Central memory CD8-positive, alpha-beta T cell (primary cell): ENCODE data around the gene ATP1B2.
A peak's percentile ranks its signal among the peaks of the same experiment; 100 is the strongest.

Source experiments
- ATAC-seq: fragments of 150-1000 bp; cut with Tn5 transposase; replicated peaks from 2 replicates; pipeline ENCODE4 v1.10.0; 2022; ENCODE audit warnings: mild to moderate bottlenecking, moderate FRiP score, moderate number of reproducible peaks; ENCODE audit not compliant: poor library complexity, severe bottlenecking; ENCODE audit errors: extremely low read depth
- DNase-seq, 2 donors: peaks; one replicate each; pipeline ENCODE4 v3.0.0; 2021; ENCODE audit warnings: low spot score in 2 of 2
- H3K27ac Mint-ChIP-seq: one replicate; pipeline ENCODE4 v1.8.0; 2022; ENCODE audit warnings: low read depth, mild to moderate bottlenecking, moderate library complexity, mixed read lengths
- H3K27me3 Mint-ChIP-seq: one replicate; pipeline ENCODE4 v1.8.0; 2022; ENCODE audit warnings: mixed read lengths
- H3K36me3 Mint-ChIP-seq: one replicate; pipeline ENCODE4 v1.8.0; 2022; ENCODE audit warnings: mild to moderate bottlenecking, moderate library complexity, mixed read lengths; ENCODE audit not compliant: insufficient read depth
- H3K4me1 Mint-ChIP-seq: one replicate; pipeline ENCODE4 v1.8.0; 2022; ENCODE audit warnings: mixed read lengths
- H3K4me3 Mint-ChIP-seq: one replicate; pipeline ENCODE4 v1.8.0; 2022; ENCODE audit warnings: mild to moderate bottlenecking, moderate library complexity, mixed read lengths
- H3K9me3 Mint-ChIP-seq: one replicate; pipeline ENCODE4 v1.8.0; 2022; ENCODE audit warnings: mixed read lengths

ATP1B2 gene

DNA sequence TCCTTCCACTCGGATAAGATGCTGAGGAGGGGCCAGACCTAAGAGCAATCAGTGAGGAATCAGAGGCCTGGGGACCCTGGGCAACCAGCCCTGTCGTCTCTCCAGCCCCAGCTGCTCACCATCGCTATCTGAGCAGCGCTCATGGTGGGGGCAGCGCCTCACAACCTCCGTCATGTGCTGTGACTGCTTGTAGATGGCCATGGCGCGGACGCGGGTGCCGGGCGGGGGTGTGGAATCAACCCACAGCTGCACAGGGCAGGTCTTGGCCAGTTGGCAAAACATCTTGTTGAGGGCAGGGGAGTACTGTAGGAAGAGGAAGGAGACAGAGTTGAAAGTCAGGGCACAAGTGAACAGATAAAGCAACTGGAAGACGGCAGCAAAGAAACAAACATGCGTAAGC, 24.2 kb downstream of the ATP1B2 start:
- Mint-ChIP-seq H3K4me1 (peaks cover 8% of the 10 kb centered on the region), H3K27me3 (no peaks in the 10 kb centered on the region), H3K4me3 (no peak overlapping the region), H3K27ac (no peak overlapping the region), H3K36me3 (peaks cover 47% of the 10 kb centered on the region), H3K9me3 (peaks cover 8% of the 10 kb centered on the region)
- DNase-seq = no peak
- no peak for ATAC-seq

DNA sequence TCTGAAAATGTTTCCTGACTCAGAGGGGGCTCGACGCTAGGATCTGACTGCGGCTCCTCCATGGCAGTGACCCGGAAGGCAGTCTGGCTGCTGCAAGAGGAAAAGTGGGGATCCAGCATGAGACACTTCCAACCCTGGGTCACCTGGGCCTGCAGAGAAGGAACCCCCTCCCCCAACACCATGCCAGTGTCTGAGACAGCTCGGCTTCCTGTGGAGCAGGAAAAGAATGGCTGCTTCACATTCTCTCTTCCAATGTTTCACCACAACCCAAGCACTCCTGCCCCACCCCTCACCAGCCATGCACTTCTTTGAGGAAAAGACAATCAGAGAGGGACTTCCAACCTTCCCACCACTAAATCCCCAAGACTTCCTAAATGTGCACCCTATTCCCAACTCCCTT, 25.8 kb downstream of the ATP1B2 start:
- H3K36me3 Mint-ChIP-seq = peaks cover 40% of the 10 kb centered on the region
- peaks cover 8% of the 10 kb centered on the region for H3K4me1 Mint-ChIP-seq
- ATAC-seq = no peak
- no peak overlapping the region for H3K4me3 Mint-ChIP-seq
- peaks cover 8% of the 10 kb centered on the region for H3K9me3 Mint-ChIP-seq
- no peaks in the 10 kb centered on the region for H3K27me3 Mint-ChIP-seq
- no peak for DNase-seq
- H3K27ac Mint-ChIP-seq = no peak overlapping the region

DNA sequence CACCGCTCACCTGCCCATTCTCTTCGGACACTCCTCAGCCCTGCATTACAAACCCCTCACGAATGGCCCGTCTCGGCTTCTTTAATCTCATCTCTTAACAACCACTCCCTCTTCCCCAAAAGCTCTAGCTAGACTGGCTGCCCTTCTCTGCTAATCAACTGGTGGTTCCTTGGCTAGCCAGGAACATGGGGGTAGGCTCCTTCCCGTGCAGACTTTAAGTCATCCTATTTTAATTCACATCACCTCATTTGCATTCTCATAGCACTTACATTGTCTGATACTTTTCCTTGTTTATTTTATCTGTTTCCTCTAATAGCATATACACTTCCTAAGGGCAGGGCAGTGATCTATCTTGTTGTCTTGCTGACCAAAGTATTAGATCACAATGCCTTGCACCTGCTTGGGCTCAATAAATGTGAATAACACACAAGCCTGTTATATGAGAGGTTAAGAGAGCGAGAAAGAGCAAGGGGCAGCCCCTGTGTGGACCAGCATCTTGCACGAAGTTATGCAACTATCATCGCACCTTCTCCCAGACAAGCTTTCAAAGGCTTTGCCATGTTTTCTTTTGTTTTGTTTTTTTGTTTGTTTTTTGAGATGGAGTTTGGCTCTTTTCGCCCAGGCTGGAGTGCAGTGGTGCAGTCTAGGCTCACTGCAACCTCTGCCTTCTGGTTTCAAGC, 26.8 kb downstream of the ATP1B2 start:
- Mint-ChIP-seq H3K4me3 (no peak overlapping the region), H3K27me3 (no peaks in the 10 kb centered on the region), H3K9me3 (peaks cover 8% of the 10 kb centered on the region), H3K27ac (no peak overlapping the region), H3K4me1 (peaks cover 10% of the 10 kb centered on the region), H3K36me3 (peaks cover 34% of the 10 kb centered on the region)
- no peak for ATAC-seq
- no peak for DNase-seq

DNA sequence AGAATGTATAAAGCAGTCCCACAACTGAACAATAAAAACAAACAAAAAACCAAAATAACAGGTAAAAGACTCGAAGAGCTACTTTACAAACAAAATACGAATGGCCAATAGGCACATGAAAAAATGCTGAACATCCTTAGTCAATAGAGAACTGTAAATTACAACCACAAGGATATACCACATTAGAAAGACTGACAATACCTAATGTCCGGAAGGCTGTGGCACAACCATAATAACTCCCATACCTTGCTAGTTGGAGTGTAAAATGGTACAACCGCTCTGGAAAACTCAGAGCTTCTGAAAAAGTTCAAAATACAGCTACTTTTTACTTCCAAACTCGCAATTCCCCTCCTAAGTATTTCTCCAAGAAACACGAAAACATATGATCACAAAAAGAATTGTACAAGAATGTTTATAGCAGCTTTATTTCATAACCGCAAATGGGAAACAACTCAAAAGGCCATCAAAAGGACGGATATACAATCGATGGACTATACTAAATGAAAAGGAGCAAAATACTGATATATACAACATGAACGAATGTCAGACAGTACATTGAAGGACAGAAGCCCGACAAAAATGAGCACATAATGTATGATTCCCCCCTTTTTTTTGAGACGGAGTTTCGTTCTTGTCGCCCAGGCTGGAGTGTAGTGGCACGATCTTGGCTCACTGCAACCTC, 34.3 kb downstream of the ATP1B2 start:
- Mint-ChIP-seq H3K4me3 (peak overlapping the region; percentile 89), H3K9me3 (no peaks in the 10 kb centered on the region), H3K4me1 (peaks cover 53% of the 10 kb centered on the region), H3K36me3 (peaks cover 43% of the 10 kb centered on the region), H3K27ac (peak overlapping the region; percentile 100), H3K27me3 (no peaks in the 10 kb centered on the region)
- ATAC-seq = no peak
- no peak for DNase-seq

DNA sequence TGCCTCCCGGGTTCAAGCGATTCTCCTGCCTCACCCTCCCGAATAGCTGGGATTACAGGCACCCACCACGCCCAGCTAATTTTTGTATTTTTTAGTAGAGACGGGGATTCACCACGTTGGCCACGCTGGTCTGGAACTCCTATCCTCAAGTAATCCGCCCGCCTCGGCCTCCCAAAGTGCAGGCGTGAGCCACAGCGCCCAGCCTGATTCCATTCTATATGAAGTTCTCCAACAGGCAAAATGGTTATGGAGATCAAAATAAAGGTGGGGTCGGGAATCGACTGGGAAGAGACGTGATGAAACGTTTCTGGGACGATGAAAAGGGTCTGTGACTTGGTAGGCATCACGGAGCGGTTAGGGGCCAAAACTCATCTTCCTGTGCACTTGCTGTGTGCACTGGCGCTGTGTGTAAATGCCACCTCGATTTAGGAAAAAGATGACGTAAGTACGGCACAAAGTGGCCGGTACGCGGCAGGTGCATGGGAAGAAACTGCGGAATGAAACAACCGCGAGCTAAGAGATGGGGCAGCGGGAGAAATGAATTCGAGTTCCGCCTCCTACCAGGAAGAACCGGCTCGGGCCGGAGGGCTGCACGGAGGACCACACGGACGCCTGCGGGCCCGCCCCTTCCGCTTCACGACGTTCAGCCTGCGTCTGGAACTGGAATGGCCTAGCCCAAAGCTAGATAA, 35.0 kb downstream of the ATP1B2 start:
- Mint-ChIP-seq H3K27ac (peak overlapping the region; percentile 100), H3K36me3 (peaks cover 43% of the 10 kb centered on the region), H3K9me3 (no peaks in the 10 kb centered on the region), H3K27me3 (no peaks in the 10 kb centered on the region), H3K4me3 (peak overlapping the region; percentile 89), H3K4me1 (peaks cover 57% of the 10 kb centered on the region)
- ATAC-seq (peak; percentile 63), DNase-seq (peak; percentile 77 to 90)

DNA sequence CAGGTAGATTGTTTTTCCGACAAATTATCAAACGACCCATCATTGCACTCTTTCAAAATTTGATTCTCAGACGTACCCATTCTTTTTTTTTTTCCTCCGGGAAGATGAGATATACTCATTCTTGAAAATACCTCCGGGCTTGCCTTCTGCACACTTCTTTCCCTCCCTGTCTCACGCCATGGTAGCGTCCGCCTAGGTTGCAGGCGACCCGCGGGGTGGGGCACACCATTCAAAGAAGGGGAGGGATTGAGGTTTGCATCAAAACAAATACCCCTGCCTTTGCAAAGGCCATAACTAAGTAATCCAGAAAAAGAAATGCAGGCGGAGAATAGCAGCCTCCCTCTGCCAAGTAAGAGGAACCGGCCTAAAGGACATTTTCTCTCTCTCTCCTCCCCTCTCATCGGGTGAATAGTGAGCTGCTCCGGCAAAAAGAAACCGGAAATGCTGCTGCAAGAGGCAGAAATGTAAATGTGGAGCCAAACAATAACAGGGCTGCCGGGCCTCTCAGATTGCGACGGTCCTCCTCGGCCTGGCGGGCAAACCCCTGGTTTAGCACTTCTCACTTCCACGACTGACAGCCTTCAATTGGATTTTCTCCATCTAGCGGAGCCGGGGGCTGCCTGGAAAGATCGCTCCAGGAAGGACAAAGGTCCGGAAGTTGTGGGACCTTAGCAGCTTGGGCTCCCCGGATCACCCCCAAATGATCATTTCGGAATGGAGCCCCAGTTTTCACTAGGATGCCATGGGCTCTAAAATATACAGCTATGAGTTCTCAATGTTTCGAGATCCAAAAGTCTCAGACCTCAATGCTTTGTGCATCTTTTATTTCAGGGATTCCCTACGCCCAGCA, 35.7 kb downstream of the ATP1B2 start:
- peak; percentile 75 to 86 for DNase-seq
- Mint-ChIP-seq H3K4me1 (peaks cover 57% of the 10 kb centered on the region), H3K27me3 (no peaks in the 10 kb centered on the region), H3K36me3 (peaks cover 41% of the 10 kb centered on the region), H3K27ac (peak overlapping the region; percentile 100), H3K9me3 (no peaks in the 10 kb centered on the region), H3K4me3 (peak overlapping the region; percentile 89)
- ATAC-seq = peak; percentile 38

DNA sequence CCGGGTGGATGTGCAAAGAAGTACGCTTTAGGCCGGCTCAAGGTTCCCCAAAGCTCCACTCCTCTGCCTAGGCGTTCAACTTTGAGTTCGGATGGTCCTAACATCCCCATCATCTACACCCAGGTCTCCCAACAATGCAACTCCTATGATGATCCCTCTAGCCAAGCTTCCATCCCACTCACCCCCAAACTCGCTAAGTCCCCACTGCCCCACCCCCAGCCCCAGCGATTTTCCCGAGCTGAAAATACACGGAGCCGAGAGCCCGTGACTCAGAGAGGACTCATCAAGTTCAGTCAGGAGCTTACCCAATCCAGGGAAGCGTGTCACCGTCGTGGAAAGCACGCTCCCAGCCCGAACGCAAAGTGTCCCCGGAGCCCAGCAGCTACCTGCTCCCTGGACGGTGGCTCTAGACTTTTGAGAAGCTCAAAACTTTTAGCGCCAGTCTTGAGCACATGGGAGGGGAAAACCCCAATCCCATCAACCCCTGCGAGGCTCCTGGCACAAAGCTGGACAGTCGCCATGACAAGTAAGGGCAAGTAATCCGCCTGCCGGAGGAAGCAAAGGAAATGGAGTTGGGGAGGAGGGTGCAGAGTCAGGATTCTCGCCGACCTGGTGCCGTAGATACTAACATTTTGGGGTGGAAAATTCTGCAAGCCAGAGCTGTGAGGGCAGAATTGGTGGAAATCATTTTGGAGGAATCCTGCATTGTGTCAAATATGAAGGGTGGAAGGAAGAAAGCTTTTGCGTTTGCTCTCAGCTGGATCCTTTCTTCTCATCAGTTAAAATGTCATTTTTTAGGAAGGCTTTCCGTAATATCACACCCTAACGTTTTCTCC, 36.6 kb downstream of the ATP1B2 start, which contains the start of gene TP53:
Gene TP53 (minus strand): TSS at position 419 of the 836 bp plus-strand sequence. CDS start 10,896 bp downstream, outside the sequence.
- peak; percentile 65 for ATAC-seq
- H3K36me3 Mint-ChIP-seq = peaks cover 44% of the 10 kb centered on the region
- H3K27me3 Mint-ChIP-seq = no peaks in the 10 kb centered on the region
- H3K4me3 Mint-ChIP-seq = peak within 1 kb of the TSS; percentile 89
- peak; percentile 73 to 83 for DNase-seq
- H3K9me3 Mint-ChIP-seq = no peaks in the 10 kb centered on the region
- H3K4me1 Mint-ChIP-seq = peaks cover 57% of the 10 kb centered on the region
- H3K27ac Mint-ChIP-seq = peak within 1 kb of the TSS; percentile 100

DNA sequence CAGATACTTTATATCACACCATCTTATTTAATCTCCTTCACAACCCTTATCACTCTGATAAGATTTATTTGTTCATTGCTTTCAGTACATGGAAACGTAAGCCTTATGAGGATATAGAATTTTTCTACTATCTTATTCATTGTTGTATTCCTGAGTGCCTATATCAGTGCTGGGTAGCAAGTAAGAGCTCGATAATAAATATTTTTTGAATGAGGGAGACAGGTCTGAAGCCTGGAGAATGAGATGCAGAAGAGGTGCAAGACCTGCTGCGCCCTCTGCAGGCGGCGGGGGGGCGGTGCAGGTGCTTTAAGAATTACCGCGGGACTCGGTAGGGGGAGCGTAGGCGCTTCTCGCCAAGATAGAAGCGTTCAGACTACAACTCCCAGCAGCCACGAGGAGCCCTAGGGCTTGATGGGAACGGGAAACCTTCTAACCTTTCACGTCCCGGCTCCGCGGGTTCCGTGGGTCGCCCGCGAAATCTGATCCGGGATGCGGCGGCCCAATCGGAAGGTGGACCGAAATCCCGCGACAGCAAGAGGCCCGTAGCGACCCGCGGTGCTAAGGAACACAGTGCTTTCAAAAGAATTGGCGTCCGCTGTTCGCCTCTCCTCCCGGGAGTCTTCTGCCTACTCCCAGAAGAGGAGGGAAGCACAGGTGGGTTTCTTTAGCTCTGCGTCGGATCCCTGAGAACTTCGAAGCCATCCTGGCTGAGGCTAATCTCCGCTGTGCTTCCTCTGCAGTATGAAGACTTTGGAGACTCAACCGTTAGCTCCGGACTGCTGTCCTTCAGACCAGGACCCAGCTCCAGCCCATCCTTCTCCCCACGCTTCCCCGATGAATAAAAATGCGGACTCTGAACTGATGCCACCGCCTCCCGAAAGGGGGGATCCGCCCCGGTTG, 37.4 kb downstream of the ATP1B2 start, which contains the start of gene WRAP53:
Gene WRAP53 (plus strand): TSS at position 570 of the 900 bp plus-strand sequence. CDS start 172 bp downstream, at position 742.
- DNase-seq = peak; percentile 96 to 97
- no peaks in the 10 kb centered on the region for H3K27me3 Mint-ChIP-seq
- no peaks in the 10 kb centered on the region for H3K9me3 Mint-ChIP-seq
- H3K36me3 Mint-ChIP-seq = peaks cover 42% of the 10 kb centered on the region
- peak within 1 kb of the TSS; percentile 89 for H3K4me3 Mint-ChIP-seq
- peak within 1 kb of the TSS; percentile 100 for H3K27ac Mint-ChIP-seq
- peaks cover 52% of the 10 kb centered on the region for H3K4me1 Mint-ChIP-seq
- ATAC-seq = peak; percentile 74

DNA sequence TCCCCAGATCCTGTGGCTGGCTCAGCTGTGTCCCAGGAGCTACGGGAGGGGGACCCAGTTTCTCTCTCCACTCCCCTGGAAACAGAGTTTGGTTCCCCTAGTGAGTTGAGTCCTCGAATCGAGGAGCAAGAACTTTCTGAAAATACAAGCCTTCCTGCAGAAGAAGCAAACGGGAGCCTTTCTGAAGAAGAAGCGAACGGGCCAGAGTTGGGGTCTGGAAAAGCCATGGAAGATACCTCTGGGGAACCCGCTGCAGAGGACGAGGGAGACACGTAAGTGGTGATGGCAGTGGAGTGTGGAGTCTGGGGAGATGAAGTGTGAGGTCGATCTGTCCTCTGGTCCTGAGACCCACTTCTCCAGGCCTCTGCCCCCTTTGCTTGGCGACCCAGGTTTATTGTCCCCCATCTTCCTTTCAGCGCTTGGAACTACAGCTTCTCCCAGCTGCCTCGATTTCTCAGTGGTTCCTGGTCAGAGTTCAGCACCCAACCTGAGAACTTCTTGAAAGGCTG, 38.1 kb downstream of the ATP1B2 start:
- Mint-ChIP-seq H3K27ac (peak overlapping the region; percentile 100), H3K4me3 (peak overlapping the region; percentile 89), H3K27me3 (no peaks in the 10 kb centered on the region), H3K9me3 (no peaks in the 10 kb centered on the region), H3K4me1 (peaks cover 49% of the 10 kb centered on the region), H3K36me3 (peaks cover 45% of the 10 kb centered on the region)
- DNase-seq (no peak), ATAC-seq (no peak)

DNA sequence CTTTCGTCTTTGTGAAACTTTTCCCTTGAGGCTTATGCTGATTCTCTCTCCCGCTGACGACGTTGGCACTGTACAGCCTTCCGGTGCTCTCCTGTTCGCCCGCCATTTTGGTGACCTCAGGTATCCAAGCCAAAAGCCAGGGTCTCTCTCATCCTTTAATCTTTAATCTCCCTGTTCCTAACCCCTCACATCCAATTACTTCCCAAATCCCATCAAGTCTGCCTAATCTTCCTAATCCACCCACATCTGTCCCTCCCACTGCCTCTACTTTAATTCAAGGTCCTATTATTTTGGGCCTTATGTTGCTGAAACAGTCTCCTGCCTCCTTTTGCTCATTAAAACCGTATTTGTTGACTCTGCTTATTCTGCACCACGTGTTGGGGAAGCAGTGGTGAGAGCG, 44.9 kb downstream of the ATP1B2 start:
- no peak overlapping the region for H3K27ac Mint-ChIP-seq
- no peaks in the 10 kb centered on the region for H3K9me3 Mint-ChIP-seq
- H3K4me3 Mint-ChIP-seq = no peak overlapping the region
- H3K36me3 Mint-ChIP-seq = peaks cover 22% of the 10 kb centered on the region
- DNase-seq = no peak
- no peaks in the 10 kb centered on the region for H3K27me3 Mint-ChIP-seq
- H3K4me1 Mint-ChIP-seq = no peaks in the 10 kb centered on the region
- ATAC-seq = no peak
